GM10266 (cell line): ENCODE data around the gene SLC4A2.

Experiments used
- DNase-seq: peaks from one replicate; pipeline ENCODE4 v3.0.0; 2012; ENCODE audit errors: extremely low spot score
- CTCF ChIP-seq: IDR thresholded peaks from 2 replicates; pipeline ENCODE4 v1.5.1; 2012; ENCODE audit warnings: mild to moderate bottlenecking, low read depth; ENCODE audit not compliant: control insufficient read depth, insufficient read depth; ENCODE audit errors: missing control alignments

SLC4A2 gene

DNA sequence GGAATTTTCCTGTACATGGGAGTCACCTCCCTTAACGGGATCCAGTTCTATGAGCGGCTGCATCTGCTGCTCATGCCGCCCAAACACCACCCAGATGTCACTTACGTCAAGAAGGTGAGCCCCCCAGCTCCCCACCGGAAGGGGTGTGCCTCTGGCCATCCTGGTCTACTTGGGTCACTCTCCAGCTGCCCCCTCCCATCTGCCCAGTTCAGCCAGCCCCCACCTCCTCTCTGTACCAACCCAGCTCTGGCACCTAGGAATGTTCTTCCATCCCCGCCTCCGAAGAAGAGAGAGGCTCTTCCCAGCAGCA is 16.2 kb downstream of the SLC4A2 start:
- TF ChIP-seq CTCF = no peak
- no peak for DNase-seq

GRCh38 chr7:151075978-151076426 is 16.6 kb downstream of the SLC4A2 start:
- no peak for DNase-seq
- no peak for TF ChIP-seq CTCF

DNA sequence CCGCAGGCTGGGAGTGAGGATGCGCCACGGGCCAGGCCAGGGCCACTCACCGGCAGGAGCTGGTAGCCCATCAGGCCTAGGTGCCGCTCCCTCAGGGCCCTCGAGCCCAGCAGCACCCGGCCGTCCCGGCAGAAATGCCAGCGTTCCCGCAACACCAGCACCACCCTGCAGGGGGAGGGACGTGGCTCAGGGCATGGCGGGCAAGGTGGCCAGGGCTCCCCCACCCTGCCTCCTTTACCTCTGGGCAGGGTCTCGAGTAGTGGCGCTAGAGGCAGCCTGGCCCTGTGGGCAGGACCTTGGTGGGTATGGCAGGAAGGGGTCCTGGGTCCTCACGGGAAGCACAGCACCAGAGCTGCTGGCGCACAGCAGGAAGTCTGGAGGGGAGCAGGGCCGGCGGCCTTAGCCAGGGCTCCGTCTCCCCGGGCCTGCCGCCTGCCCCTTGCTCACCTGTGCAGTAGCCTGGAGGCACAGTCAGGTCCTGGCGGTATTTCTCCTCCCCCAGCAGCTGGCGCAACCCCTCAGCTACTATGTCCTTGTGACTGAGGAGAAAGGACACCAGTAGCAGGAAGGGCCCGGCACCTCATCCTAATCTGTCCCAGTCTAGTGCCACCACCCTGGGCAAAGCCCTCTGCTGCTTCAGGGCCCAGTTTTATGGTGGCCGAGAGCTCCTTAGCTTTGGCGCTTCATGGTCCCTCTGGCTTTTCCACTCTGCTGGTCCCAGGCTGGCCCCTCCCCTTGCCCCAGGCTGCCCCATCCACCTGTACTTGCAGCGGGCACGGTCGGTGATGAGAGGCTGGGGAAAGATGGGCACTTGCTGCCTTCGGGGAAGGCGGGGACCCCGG is 17.7 kb downstream of the SLC4A2 start:
- peak; percentile 10 for TF ChIP-seq CTCF
- no peak for DNase-seq

DNA sequence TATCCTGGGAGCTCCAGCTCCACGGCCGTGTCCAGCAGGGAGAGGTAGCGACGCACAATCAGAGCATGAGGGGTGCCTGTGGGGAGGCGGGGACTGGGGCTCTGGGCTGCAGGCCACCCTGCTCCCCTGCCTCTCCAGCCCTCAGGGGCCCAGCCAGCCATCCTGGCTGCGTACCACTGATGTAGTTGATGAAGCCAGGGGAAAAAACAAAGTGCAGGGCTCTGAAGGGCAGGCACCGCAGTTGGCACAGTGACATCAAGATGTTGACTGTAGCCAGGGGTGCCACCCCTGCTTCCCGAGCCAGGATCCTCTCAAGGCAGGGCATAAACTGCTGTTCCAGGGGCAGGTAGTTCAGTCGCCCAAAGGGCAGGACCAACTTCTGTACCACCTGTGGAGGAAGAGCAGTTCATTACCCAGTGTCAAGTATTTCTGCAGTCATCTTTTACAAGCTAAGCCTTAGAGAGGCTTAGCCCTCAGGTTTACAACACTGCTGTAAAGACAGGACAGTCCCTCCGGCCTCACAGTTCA is 18.4 kb downstream of the SLC4A2 start:
- no peak for DNase-seq

GRCh38 chr7:151078233-151079040 is 19.0 kb downstream of the SLC4A2 start:
- DNase-seq = no peak
- TF ChIP-seq CTCF = no peak

More for the DNA sequence above, 18.4 kb downstream of the SLC4A2 start:
- no peak for TF ChIP-seq CTCF

DNA sequence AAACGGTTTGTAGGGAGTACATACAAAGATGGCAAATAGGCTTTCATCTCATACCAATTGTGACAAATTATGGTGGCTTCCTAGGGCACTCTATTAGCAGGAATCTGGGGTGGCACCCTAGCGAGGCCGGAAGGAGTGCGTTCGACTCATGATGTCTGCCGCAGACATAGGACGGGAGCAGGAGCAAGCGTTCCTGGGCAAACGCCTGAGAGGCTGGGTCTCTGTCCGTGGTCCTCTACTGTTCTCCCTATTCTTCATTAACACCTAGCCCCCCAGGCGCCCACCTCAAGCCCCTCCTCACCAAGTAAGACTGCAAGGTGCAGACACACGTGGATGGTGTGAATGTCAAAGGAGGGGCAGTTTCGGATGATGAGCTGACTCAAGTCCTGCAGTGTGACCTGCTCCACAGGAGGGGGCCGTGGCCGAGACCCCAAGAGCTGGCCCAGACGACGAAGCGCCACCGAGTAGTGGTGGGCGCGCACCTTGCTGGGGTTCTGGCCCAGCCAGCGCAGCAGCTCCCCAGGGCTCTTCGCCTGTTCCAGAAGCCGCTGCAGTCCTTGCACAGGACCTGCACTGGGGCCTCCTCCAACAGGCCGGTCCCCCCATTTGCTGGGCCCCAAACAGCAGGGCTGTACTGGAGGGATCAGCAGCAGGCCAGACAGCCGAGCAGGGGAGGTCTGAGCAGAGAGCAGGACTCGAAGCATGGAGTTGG is 20.0 kb downstream of the SLC4A2 start:
- no peak for TF ChIP-seq CTCF

DNA sequence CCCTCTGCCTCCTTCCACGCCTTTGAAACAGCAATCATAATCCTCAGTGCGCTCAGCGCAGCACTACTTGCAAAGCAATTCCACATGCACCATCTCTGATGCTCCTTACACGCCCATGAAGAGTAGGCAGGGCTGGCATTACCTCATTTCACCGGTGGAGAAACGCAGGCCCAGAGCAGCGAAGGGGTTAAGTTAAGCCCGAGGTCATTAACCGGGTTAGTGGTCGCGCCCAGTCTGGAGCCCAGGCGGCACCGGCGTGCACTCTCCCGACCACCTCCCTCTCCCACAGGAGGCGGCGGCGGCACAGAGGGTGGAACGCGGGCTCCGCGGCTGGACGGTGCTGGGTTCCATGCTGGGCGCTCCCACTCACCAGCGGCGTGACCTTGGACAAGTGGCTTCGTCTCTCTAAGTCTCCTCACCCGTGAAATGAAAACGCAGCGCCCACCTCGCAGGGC is 20.7 kb downstream of the SLC4A2 start:
- no peak for TF ChIP-seq CTCF
- DNase-seq = no peak

More for the DNA sequence above, 20.0 kb downstream of the SLC4A2 start:
- no peak for DNase-seq
